GM12878 (cell line): ENCODE results near the gene GATAD2B. TPM values are rescaled to one million over a fixed set of nuclear protein-coding genes. Genes with fewer than 3 reads are reported as not detected.

ENCODE experiments used
- EGR1 ChIP-seq, 2 experiments: IDR thresholded peaks; 1 replicate in 1 of 2; 2 replicates in 1 of 2; pipeline ENCODE4 v1.6.1; 2011 to 2012; ENCODE audit warnings: low read depth in 2 of 2, low read length in 2 of 2, borderline replicate concordance in 1 of 2, mild to moderate bottlenecking in 1 of 2, moderate library complexity in 1 of 2
- HDGF ChIP-seq: fragments of 450-650 bp; IDR thresholded peaks from 2 replicates; pipeline ENCODE4 v1.6.1; 2016; ENCODE audit warnings: antibody characterized with exemption
- NR2C1 ChIP-seq: fragments of 450-650 bp; IDR thresholded peaks from 2 replicates; pipeline ENCODE4 v1.6.1; 2017; ENCODE audit warnings: antibody characterized with exemption, mild to moderate bottlenecking, moderate library complexity
- NRF1 ChIP-seq: conservative IDR thresholded peaks from 2 replicates; pipeline ENCODE4 v1.6.1; 2011; ENCODE audit warnings: mild to moderate bottlenecking, low read depth, low read length, improper control_type of control experiment
- RB1 ChIP-seq: fragments of 450-650 bp; formaldehyde crosslinking; IDR thresholded peaks from 2 replicates; pipeline ENCODE4 v1.6.1; 2017; ENCODE audit warnings: mild to moderate bottlenecking, borderline replicate concordance
- RBBP5 ChIP-seq: fragments of 200-600 bp; sonication (generic); conservative IDR thresholded peaks from 2 replicates; pipeline ENCODE4 v1.6.1; 2016
- RELA ChIP-seq: fragments of 450-650 bp; IDR thresholded peaks from 2 replicates; pipeline ENCODE4 v1.8.0; 2014; ENCODE audit warnings: borderline replicate concordance; ENCODE audit not compliant: partially characterized antibody
- SREBF1 ChIP-seq: IDR thresholded peaks from 2 replicates; pipeline ENCODE4 v1.6.1; 2012; ENCODE audit warnings: mild to moderate bottlenecking, low read length
- YY1 ChIP-seq: IDR thresholded peaks from 2 replicates; pipeline ENCODE4 v1.6.1; 2011; ENCODE audit warnings: low read depth, mild to moderate bottlenecking, low read length
- ZZZ3 ChIP-seq: IDR thresholded peaks from 2 replicates; pipeline ENCODE4 v1.6.1; 2011; ENCODE audit warnings: low read depth; ENCODE audit not compliant: control insufficient read depth, insufficient read length
- polyA plus RNA-seq, 11 experiments: library from polyadenylated mRNA; depleted of rRNA in 4 of 11; unstranded in 6 of 11; stranded (reverse) in 5 of 11; fragments of >200 nt; fragmentation: Nextera tagmentation in 4 of 11; fragmentation: Illumina TruSeq in 1 of 11; extraction: Ambion mirVana in 4 of 11; extraction: Trizol in 1 of 11; gene quantifications; 1 replicate in 1 of 11; 2 replicates in 10 of 11; pipeline versions ENCODE4 v1.2.1 to v1.2.3, GENCODE V29; 2011 to 2016; ENCODE audit warnings: inconsistent platforms in 2 of 11, missing spikeins in 2 of 11, low read depth in 1 of 11
- total RNA-seq, 4 experiments: library from RNA; depleted of rRNA in 3 of 4; stranded (reverse); fragments of >200 nt in 3 of 4; fragmentation: Illumina TruSeq in 1 of 4; extraction: Trizol in 1 of 4; gene quantifications; 2 replicates each; pipeline versions ENCODE4 v1.2.1 to v1.2.3, GENCODE V29; 2013 to 2021
- TF ChIP-seq, protein P1 (sequence below): fragments of 150-350 bp; IDR thresholded peaks from 2 replicates; pipeline ENCODE4 v1.6.1; 2016; ENCODE audit warnings: low read depth, low read length
- TF ChIP-seq, protein P2 (sequence below): fragments of 450-650 bp; IDR thresholded peaks from 2 replicates; pipeline ENCODE4 v1.6.1; 2017; ENCODE audit warnings: mild to moderate bottlenecking
- TF ChIP-seq, protein P3 (sequence below): IDR thresholded peaks from 2 replicates; pipeline ENCODE4 v1.6.1; 2012; ENCODE audit warnings: mild to moderate bottlenecking, low read depth, low read length
- TF ChIP-seq, protein P4 (sequence below): IDR thresholded peaks from 2 replicates; pipeline ENCODE4 v1.6.1; 2011; ENCODE audit warnings: low read depth, low read length, improper control_type of control experiment, borderline replicate concordance
- TF ChIP-seq, protein P5 (sequence below): fragments of 450-650 bp; IDR thresholded peaks from 2 replicates; pipeline ENCODE4 v1.6.1; 2017; ENCODE audit warnings: low read depth, mild to moderate bottlenecking, moderate library complexity
- TF ChIP-seq, protein P6 (sequence below): fragments of 450-650 bp; IDR thresholded peaks from 2 replicates; pipeline ENCODE4 v1.6.1; 2016; ENCODE audit warnings: mild to moderate bottlenecking

The GATAD2B gene
- total and polyA plus RNA-seq, 10 of the 15 experiments (the other 5 are each of a cell fraction or from before 2014, with no cell fraction given) = 2.4 to 63.1 (median 8.7) TPM

DNA sequence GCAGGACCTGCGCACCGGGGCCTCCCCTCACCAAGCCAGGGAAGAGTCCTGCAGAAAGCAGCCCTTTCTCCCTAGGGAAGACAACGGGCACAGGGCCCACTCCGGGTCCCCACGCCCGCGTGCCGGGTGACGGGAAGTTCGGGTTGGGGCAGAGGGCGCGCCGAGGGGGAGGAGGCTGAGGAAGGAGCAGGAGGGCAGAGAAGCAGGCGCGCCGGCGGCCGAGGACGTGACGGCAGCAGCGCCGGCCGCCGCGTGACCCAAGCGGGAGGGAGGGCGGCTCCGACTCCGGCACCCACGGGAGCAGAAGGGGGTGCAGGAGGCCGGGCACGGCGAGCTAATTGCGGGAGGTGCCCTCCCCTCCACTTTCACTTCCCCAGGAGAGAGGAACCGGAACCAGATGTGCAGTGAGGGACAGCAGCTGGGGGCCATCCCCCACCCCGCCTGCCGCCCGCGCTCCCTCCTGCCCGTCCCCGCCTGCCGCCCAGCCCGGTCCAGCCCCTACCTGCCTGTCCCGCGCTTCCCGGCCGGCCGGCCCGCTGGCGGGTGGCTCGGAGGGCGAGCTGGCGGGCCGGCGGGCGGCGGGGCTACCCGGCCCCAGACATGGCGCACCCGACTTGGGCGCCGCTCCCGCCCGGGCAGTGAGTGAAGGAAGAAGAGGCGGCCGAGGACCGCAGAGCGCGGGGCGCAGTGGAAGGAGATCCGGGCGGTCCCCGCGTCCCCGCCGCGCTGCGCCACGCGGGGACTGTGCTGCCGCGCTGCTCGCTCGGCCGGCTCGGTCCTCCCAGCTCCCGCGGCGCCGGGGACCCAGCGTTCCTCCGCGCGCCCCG is 23.2 kb upstream of the GATAD2B start (continued):
- TF ChIP-seq, protein P1, sequence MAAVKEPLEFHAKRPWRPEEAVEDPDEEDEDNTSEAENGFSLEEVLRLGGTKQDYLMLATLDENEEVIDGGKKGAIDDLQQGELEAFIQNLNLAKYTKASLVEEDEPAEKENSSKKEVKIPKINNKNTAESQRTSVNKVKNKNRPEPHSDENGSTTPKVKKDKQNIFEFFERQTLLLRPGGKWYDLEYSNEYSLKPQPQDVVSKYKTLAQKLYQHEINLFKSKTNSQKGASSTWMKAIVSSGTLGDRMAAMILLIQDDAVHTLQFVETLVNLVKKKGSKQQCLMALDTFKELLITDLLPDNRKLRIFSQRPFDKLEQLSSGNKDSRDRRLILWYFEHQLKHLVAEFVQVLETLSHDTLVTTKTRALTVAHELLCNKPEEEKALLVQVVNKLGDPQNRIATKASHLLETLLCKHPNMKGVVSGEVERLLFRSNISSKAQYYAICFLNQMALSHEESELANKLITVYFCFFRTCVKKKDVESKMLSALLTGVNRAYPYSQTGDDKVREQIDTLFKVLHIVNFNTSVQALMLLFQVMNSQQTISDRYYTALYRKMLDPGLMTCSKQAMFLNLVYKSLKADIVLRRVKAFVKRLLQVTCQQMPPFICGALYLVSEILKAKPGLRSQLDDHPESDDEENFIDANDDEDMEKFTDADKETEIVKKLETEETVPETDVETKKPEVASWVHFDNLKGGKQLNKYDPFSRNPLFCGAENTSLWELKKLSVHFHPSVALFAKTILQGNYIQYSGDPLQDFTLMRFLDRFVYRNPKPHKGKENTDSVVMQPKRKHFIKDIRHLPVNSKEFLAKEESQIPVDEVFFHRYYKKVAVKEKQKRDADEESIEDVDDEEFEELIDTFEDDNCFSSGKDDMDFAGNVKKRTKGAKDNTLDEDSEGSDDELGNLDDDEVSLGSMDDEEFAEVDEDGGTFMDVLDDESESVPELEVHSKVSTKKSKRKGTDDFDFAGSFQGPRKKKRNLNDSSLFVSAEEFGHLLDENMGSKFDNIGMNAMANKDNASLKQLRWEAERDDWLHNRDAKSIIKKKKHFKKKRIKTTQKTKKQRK = no peak
- TF ChIP-seq NR2C1 (peak; percentile 58), YY1 (peak; percentile 36; the same call in 1 of the 2 replicates), RB1 (peak; percentile 49), RELA (no peak), EGR1 (IDR thresholded peaks at IDR 0.05; ENCODE audit: borderline replicate concordance in 1 of 2, low read depth in 2 of 2, low read length in 2 of 2) (peak in 1 of 2 experiments; percentile 85; a peak in 2 of 3 replicates), NRF1 (no peak), SREBF1 (no peak), ZZZ3 (no peak), HDGF (peak; percentile 81; the same call in 1 of the 2 replicates), RBBP5 (no peak)
- TF ChIP-seq, protein P2, sequence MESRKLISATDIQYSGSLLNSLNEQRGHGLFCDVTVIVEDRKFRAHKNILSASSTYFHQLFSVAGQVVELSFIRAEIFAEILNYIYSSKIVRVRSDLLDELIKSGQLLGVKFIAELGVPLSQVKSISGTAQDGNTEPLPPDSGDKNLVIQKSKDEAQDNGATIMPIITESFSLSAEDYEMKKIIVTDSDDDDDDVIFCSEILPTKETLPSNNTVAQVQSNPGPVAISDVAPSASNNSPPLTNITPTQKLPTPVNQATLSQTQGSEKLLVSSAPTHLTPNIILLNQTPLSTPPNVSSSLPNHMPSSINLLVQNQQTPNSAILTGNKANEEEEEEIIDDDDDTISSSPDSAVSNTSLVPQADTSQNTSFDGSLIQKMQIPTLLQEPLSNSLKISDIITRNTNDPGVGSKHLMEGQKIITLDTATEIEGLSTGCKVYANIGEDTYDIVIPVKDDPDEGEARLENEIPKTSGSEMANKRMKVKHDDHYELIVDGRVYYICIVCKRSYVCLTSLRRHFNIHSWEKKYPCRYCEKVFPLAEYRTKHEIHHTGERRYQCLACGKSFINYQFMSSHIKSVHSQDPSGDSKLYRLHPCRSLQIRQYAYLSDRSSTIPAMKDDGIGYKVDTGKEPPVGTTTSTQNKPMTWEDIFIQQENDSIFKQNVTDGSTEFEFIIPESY = no peak
- TF ChIP-seq, protein P3, sequence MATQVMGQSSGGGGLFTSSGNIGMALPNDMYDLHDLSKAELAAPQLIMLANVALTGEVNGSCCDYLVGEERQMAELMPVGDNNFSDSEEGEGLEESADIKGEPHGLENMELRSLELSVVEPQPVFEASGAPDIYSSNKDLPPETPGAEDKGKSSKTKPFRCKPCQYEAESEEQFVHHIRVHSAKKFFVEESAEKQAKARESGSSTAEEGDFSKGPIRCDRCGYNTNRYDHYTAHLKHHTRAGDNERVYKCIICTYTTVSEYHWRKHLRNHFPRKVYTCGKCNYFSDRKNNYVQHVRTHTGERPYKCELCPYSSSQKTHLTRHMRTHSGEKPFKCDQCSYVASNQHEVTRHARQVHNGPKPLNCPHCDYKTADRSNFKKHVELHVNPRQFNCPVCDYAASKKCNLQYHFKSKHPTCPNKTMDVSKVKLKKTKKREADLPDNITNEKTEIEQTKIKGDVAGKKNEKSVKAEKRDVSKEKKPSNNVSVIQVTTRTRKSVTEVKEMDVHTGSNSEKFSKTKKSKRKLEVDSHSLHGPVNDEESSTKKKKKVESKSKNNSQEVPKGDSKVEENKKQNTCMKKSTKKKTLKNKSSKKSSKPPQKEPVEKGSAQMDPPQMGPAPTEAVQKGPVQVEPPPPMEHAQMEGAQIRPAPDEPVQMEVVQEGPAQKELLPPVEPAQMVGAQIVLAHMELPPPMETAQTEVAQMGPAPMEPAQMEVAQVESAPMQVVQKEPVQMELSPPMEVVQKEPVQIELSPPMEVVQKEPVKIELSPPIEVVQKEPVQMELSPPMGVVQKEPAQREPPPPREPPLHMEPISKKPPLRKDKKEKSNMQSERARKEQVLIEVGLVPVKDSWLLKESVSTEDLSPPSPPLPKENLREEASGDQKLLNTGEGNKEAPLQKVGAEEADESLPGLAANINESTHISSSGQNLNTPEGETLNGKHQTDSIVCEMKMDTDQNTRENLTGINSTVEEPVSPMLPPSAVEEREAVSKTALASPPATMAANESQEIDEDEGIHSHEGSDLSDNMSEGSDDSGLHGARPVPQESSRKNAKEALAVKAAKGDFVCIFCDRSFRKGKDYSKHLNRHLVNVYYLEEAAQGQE = 0 out of 2 replicates have a peak, but pooled peaks have one; percentile 35
- TF ChIP-seq, protein P4, sequence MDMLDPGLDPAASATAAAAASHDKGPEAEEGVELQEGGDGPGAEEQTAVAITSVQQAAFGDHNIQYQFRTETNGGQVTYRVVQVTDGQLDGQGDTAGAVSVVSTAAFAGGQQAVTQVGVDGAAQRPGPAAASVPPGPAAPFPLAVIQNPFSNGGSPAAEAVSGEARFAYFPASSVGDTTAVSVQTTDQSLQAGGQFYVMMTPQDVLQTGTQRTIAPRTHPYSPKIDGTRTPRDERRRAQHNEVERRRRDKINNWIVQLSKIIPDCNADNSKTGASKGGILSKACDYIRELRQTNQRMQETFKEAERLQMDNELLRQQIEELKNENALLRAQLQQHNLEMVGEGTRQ = peak; percentile 67
- TF ChIP-seq, protein P5, sequence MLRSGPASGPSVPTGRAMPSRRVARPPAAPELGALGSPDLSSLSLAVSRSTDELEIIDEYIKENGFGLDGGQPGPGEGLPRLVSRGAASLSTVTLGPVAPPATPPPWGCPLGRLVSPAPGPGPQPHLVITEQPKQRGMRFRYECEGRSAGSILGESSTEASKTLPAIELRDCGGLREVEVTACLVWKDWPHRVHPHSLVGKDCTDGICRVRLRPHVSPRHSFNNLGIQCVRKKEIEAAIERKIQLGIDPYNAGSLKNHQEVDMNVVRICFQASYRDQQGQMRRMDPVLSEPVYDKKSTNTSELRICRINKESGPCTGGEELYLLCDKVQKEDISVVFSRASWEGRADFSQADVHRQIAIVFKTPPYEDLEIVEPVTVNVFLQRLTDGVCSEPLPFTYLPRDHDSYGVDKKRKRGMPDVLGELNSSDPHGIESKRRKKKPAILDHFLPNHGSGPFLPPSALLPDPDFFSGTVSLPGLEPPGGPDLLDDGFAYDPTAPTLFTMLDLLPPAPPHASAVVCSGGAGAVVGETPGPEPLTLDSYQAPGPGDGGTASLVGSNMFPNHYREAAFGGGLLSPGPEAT = peak; percentile 69
- TF ChIP-seq, protein P6, sequence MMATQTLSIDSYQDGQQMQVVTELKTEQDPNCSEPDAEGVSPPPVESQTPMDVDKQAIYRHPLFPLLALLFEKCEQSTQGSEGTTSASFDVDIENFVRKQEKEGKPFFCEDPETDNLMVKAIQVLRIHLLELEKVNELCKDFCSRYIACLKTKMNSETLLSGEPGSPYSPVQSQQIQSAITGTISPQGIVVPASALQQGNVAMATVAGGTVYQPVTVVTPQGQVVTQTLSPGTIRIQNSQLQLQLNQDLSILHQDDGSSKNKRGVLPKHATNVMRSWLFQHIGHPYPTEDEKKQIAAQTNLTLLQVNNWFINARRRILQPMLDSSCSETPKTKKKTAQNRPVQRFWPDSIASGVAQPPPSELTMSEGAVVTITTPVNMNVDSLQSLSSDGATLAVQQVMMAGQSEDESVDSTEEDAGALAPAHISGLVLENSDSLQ = peak; percentile 90
